ENCODE data around the gene HSD17B11.

DNA sequence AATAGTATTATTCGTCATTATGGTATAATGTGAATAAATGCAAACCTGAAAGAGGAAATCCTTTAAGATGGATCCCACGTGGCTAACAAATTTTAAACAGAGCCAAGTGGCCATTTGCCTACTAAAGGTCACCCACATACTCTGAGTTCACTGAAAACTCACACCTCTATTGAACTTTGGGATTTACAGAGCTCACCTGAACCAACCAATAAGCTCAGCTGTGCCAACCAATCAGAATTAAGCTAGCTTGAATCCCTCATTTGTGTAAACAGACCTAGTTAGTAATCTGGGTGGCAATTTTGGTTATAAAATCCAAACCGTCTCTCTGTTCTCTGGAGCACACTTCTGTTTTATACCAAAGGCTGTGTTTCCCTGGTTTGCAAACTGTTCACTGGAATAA, 26.0 kb upstream of the HSD17B11 start:
- TF ChIP-seq, protein P1, sequence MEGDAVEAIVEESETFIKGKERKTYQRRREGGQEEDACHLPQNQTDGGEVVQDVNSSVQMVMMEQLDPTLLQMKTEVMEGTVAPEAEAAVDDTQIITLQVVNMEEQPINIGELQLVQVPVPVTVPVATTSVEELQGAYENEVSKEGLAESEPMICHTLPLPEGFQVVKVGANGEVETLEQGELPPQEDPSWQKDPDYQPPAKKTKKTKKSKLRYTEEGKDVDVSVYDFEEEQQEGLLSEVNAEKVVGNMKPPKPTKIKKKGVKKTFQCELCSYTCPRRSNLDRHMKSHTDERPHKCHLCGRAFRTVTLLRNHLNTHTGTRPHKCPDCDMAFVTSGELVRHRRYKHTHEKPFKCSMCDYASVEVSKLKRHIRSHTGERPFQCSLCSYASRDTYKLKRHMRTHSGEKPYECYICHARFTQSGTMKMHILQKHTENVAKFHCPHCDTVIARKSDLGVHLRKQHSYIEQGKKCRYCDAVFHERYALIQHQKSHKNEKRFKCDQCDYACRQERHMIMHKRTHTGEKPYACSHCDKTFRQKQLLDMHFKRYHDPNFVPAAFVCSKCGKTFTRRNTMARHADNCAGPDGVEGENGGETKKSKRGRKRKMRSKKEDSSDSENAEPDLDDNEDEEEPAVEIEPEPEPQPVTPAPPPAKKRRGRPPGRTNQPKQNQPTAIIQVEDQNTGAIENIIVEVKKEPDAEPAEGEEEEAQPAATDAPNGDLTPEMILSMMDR (conservative IDR thresholded peaks at IDR 0.05; ENCODE audit: low read depth, low read length): no peak
- no peak for TF ChIP-seq EZH2 (IDR thresholded peaks at IDR 0.05; ENCODE audit: borderline replicate concordance, low read depth, low read length, poor library complexity, severe bottlenecking)

All from A673 (cell line).